Measurements from ENCODE around the gene HECW1. TPM values are rescaled to one million over a fixed set of nuclear protein-coding genes. Genes with fewer than 3 reads are reported as not detected.

The HECW1 gene
- total RNA-seq, 1 donor from 2014 or later = not detected

- no peaks in the 10 kb centered on the region for H3K36me3 Mint-ChIP-seq (ENCODE audit: low read depth)
- no peaks in the 10 kb centered on the region for H3K9me3 Mint-ChIP-seq
- intact Hi-C loops (cut with micrococcal nuclease) = no loop called here
- no peak overlapping the region for H3K4me3 Mint-ChIP-seq
- H3K27ac Mint-ChIP-seq = no peak overlapping the region
- ChIA-PET CTCF (no interaction called here), POLR2A (no interaction called here)
- no peak for ATAC-seq (ENCODE audit: low read depth)
- TF ChIP-seq, protein P1, sequence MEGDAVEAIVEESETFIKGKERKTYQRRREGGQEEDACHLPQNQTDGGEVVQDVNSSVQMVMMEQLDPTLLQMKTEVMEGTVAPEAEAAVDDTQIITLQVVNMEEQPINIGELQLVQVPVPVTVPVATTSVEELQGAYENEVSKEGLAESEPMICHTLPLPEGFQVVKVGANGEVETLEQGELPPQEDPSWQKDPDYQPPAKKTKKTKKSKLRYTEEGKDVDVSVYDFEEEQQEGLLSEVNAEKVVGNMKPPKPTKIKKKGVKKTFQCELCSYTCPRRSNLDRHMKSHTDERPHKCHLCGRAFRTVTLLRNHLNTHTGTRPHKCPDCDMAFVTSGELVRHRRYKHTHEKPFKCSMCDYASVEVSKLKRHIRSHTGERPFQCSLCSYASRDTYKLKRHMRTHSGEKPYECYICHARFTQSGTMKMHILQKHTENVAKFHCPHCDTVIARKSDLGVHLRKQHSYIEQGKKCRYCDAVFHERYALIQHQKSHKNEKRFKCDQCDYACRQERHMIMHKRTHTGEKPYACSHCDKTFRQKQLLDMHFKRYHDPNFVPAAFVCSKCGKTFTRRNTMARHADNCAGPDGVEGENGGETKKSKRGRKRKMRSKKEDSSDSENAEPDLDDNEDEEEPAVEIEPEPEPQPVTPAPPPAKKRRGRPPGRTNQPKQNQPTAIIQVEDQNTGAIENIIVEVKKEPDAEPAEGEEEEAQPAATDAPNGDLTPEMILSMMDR (IDR thresholded peaks at IDR 0.05) = no peak
- peaks cover 23% of the 10 kb centered on the region for H3K27me3 Mint-ChIP-seq
- no peak for DNase-seq
- no peaks in the 10 kb centered on the region for H3K4me1 Mint-ChIP-seq
Observed at GRCh38 chr7:43513251-43513650, 400.8 kb downstream of the HECW1 start.

DNA sequence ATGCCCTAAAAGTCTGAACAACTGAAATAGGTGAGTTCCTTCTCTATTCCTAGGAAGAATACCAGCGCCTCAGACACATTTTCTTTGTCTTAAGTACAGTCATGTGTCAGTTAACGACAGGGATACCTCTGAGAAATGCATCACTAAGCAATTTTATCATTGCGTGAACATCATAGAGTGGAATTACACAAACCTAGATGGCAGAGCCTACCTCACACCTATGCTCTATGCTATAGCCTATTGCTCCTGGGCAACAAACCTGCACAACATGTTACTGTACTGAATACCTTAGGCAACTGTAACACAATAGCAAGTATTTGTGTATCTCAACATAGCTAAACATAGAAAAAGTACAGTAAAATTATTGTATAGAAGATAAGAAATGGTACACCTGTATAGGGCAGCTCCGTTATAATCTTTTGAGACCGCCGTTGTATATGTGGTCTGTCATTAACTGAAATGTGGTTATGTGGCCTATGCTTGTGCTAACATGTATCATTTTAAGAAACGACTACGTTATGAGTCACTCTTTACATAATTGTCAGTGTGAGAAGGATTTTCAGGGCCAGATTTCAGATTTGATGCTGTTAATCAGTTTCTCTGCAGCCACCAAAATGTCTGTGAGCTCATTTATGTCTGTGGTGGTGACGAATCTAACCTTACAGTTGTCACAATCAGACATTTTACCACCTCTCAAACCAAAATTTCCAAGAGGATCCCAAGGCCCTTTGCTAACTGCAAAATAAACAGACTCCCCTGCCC lies 404.3 kb downstream of the HECW1 start:
- ChIA-PET CTCF (no interaction called here), POLR2A (no interaction called here)
- intact Hi-C loops (cut with micrococcal nuclease) = no loop called here
- H3K4me3 Mint-ChIP-seq = no peak overlapping the region
- H3K4me1 Mint-ChIP-seq = no peaks in the 10 kb centered on the region
- H3K36me3 Mint-ChIP-seq (ENCODE audit: low read depth) = no peaks in the 10 kb centered on the region
- no peak for DNase-seq
- TF ChIP-seq, protein P1 (IDR thresholded peaks at IDR 0.05) = no peak
- H3K27me3 Mint-ChIP-seq = peaks cover 13% of the 10 kb centered on the region
- ATAC-seq (ENCODE audit: low read depth) = no peak
- no peaks in the 10 kb centered on the region for H3K9me3 Mint-ChIP-seq
- H3K27ac Mint-ChIP-seq = no peak overlapping the region

DNA sequence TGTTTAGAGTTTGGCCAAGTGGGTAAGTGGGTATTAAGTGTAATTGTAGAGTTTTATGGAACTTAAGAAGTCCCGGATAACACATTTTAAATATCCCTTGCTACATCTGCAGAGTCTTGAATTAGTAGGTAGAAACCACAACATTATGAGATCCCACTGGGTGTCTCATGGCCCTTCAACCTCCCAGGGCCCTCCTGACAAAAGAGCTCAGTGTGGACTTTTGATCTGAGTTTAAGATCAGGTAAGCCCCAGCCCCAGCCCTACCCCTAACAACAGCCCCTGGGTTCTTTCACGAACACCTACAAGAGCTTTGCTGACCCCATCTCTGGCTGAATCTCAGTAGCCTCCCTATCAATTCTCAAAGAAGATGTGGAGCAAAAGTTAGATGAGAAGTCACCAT lies 405.0 kb downstream of the HECW1 start:
- no peak overlapping the region for H3K4me3 Mint-ChIP-seq
- H3K4me1 Mint-ChIP-seq = no peaks in the 10 kb centered on the region
- peaks cover 11% of the 10 kb centered on the region for H3K27me3 Mint-ChIP-seq
- H3K36me3 Mint-ChIP-seq (ENCODE audit: low read depth) = no peaks in the 10 kb centered on the region
- ATAC-seq (ENCODE audit: low read depth) = no peak
- CTCF ChIA-PET = no interaction called here
- intact Hi-C loops (cut with micrococcal nuclease) = no loop called here
- H3K27ac Mint-ChIP-seq = no peak overlapping the region
- no peak for DNase-seq
- POLR2A ChIA-PET = no interaction called here
- H3K9me3 Mint-ChIP-seq = no peaks in the 10 kb centered on the region
- TF ChIP-seq, protein P1 (IDR thresholded peaks at IDR 0.05) = no peak

GRCh38 chr7:43520201-43520600 lies 407.8 kb downstream of the HECW1 start:
- Mint-ChIP-seq H3K4me1 (no peaks in the 10 kb centered on the region), H3K27me3 (peaks cover 3% of the 10 kb centered on the region), H3K4me3 (no peak overlapping the region), H3K9me3 (no peaks in the 10 kb centered on the region), H3K36me3 (ENCODE audit: low read depth) (no peaks in the 10 kb centered on the region), H3K27ac (no peak overlapping the region)
- intact Hi-C loops (cut with micrococcal nuclease) = no loop called here
- DNase-seq (no peak), ATAC-seq (ENCODE audit: low read depth) (no peak)
- ChIA-PET CTCF (no interaction called here), POLR2A (no interaction called here)
- TF ChIP-seq, protein P1 (IDR thresholded peaks at IDR 0.05) = no peak

- H3K4me1 Mint-ChIP-seq = no peaks in the 10 kb centered on the region
- no peak overlapping the region for H3K4me3 Mint-ChIP-seq
- ATAC-seq (ENCODE audit: low read depth) (no peak), DNase-seq (no peak)
- H3K27me3 Mint-ChIP-seq = peaks cover 2% of the 10 kb centered on the region
- H3K9me3 Mint-ChIP-seq = no peaks in the 10 kb centered on the region
- H3K27ac Mint-ChIP-seq = no peak overlapping the region
- TF ChIP-seq, protein P1 (IDR thresholded peaks at IDR 0.05) = no peak
- CTCF ChIA-PET = no interaction called here
- H3K36me3 Mint-ChIP-seq (ENCODE audit: low read depth) = no peaks in the 10 kb centered on the region
- POLR2A ChIA-PET = no interaction called here
- intact Hi-C loops (cut with micrococcal nuclease) = no loop called here
Observed at GRCh38 chr7:43522406-43523156, 410.1 kb downstream of the HECW1 start.
